Activated T-helper 1 cell treated with anti-CD3 and anti-CD28 coated beads, Interleukin-12 subunit alpha, Interleukin-12 subunit beta, Interleukin-2, Interleukin-4 antibody, amounts not matched to agents 30 ng/mL and 10 ng/mL and 1 ng/mL, durations not matched to agents 14 hours and 24 hours and 36 hours (primary cell): ENCODE data around the gene LINC00237. TPM values are rescaled to one million over a fixed set of nuclear protein-coding genes. Genes with fewer than 3 reads are reported as not detected.

ENCODE experiments used
- DNase-seq: peaks from one replicate; pipeline ENCODE4 v3.0.0; 2021; ENCODE audit warnings: low spot score
- H3K27ac Mint-ChIP-seq: one replicate; pipeline ENCODE4 v1.8.0; 2021; ENCODE audit warnings: mild to moderate bottlenecking, mixed read lengths
- H3K27me3 Mint-ChIP-seq: one replicate; pipeline ENCODE4 v1.8.0; 2022; ENCODE audit warnings: mild to moderate bottlenecking, moderate library complexity, mixed read lengths; ENCODE audit not compliant: insufficient read depth
- H3K36me3 Mint-ChIP-seq: one replicate; pipeline ENCODE4 v1.8.0; 2021; ENCODE audit warnings: low read depth, mixed read lengths
- H3K4me1 Mint-ChIP-seq: one replicate; pipeline ENCODE4 v1.8.0; 2021; ENCODE audit warnings: low read depth, mixed read lengths
- H3K4me3 Mint-ChIP-seq: one replicate; pipeline ENCODE4 v1.8.0; 2021; ENCODE audit warnings: mild to moderate bottlenecking, moderate library complexity, mixed read lengths
- H3K9me3 Mint-ChIP-seq: one replicate; pipeline ENCODE4 v1.8.0; 2021; ENCODE audit warnings: mixed read lengths
- intact Hi-C: fragments of 100-400 bp; cut with micrococcal nuclease; formaldehyde crosslinking; loops from one replicate; pipeline ENCODE4 v1.15.1; 2024
- total RNA-seq: library from RNA; stranded (reverse); gene quantifications from 2 replicates; pipeline ENCODE4 v1.2.3, GENCODE V29; 2022

The LINC00237 gene
- total RNA-seq, 1 donor from 2014 or later = not detected

GRCh38 chr20:21136015-21136732, 30.0 kb upstream of the LINC00237 start:
- H3K27ac Mint-ChIP-seq = no peak overlapping the region

GRCh38 chr20:21134883-21135493, 28.8 kb upstream of the LINC00237 start:
- H3K27ac Mint-ChIP-seq = no peak overlapping the region
- H3K4me3 Mint-ChIP-seq = no peak overlapping the region
- no peak for DNase-seq
- peaks cover 6% of the 10 kb centered on the region for H3K4me1 Mint-ChIP-seq
- H3K36me3 Mint-ChIP-seq = no peaks in the 10 kb centered on the region
- no peaks in the 10 kb centered on the region for H3K27me3 Mint-ChIP-seq
- H3K9me3 Mint-ChIP-seq = no peaks in the 10 kb centered on the region
- intact Hi-C loops = no loop called here

More at GRCh38 chr20:21136015-21136732, 30.0 kb upstream of the LINC00237 start:
- intact Hi-C loops = no loop called here
- Mint-ChIP-seq H3K9me3 (no peaks in the 10 kb centered on the region), H3K4me3 (no peak overlapping the region), H3K4me1 (peaks cover 6% of the 10 kb centered on the region), H3K36me3 (no peaks in the 10 kb centered on the region), H3K27me3 (no peaks in the 10 kb centered on the region)
- DNase-seq = no peak

DNA sequence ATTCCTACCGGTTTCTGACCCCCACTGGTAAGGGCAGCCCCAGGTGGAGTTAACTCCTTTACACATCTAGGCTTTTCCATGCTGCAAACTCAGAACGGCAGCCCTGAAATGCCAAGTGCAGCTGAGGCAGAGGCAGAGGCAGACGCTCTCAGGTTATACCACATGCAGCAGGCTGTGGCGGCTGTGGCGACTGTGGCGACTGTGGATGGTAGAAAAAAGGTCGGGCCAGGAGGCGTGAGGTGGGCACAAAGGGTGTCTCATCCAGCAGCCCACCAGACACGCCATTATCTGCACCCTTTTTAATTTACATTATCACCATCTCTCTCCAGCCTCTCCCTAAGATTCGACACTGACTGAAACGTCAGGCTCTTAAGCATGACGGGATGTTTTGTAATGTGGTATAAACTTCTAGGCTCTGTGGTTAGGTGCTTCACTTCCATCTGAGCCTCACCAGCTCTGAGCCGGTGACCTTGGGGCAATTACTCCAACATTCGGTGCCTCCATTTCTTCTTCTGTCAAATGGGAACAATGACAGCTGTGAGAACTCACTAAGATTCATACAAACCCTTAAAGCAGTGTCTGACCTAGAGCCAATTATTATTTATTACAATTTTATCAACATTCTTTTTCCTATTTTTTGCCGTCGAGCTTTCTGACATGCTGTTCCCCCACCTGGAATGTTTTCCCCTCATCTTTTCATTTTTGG, 27.9 kb upstream of the LINC00237 start:
- DNase-seq = no peak
- Mint-ChIP-seq H3K4me1 (peaks cover 6% of the 10 kb centered on the region), H3K27me3 (no peaks in the 10 kb centered on the region), H3K9me3 (no peaks in the 10 kb centered on the region), H3K27ac (no peak overlapping the region), H3K36me3 (no peaks in the 10 kb centered on the region), H3K4me3 (no peak overlapping the region)
- intact Hi-C loops = no loop called here

- intact Hi-C loops = no loop called here
- no peak overlapping the region for H3K27ac Mint-ChIP-seq
- H3K9me3 Mint-ChIP-seq = no peaks in the 10 kb centered on the region
- DNase-seq = no peak
- H3K4me3 Mint-ChIP-seq = no peak overlapping the region
- H3K4me1 Mint-ChIP-seq = peaks cover 6% of the 10 kb centered on the region
- H3K36me3 Mint-ChIP-seq = no peaks in the 10 kb centered on the region
- H3K27me3 Mint-ChIP-seq = no peaks in the 10 kb centered on the region
These were observed 27.2 kb upstream of the LINC00237 start for GRCh38 chr20:21133404-21133803.

DNA sequence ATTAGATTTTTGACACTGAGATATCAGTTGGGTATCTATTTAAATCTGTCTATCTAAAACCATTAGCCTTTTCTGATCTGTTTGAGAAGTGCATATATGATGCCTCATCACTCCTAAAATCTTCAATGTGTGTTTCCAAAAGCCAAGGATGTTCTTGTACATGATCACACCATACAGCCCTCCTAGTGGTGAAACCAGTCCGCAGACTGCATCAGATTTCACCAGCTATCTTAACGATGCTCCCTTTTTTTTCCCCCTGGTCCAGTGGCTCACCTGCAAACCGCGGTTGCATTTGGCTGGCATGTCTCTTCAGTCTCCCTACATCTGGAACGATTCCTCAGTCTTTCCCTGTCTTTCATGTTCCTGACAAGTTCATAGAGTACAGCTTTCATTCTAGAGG, 23.7 kb upstream of the LINC00237 start:
- Mint-ChIP-seq H3K9me3 (no peaks in the 10 kb centered on the region), H3K27me3 (no peaks in the 10 kb centered on the region), H3K4me1 (peaks cover 21% of the 10 kb centered on the region), H3K4me3 (no peak overlapping the region), H3K27ac (no peak overlapping the region), H3K36me3 (no peaks in the 10 kb centered on the region)
- intact Hi-C loops = no loop called here
- no peak for DNase-seq

GRCh38 chr20:21127201-21127981, 21.2 kb upstream of the LINC00237 start:
- peaks cover 15% of the 10 kb centered on the region for H3K4me1 Mint-ChIP-seq
- H3K9me3 Mint-ChIP-seq = no peaks in the 10 kb centered on the region
- H3K27me3 Mint-ChIP-seq = peaks cover 3% of the 10 kb centered on the region
- H3K4me3 Mint-ChIP-seq = peak overlapping the region; percentile 82
- H3K27ac Mint-ChIP-seq = peak overlapping the region; percentile 57
- intact Hi-C loops = loop anchor here (2.0 kb wide), 1 partner anchor 1075 kb away; the partner anchor contains the start of genes CFAP61 and CRNKL1
- H3K36me3 Mint-ChIP-seq = no peaks in the 10 kb centered on the region
- DNase-seq = no peak

- H3K27ac Mint-ChIP-seq = peak overlapping the region; percentile 79
- H3K4me3 Mint-ChIP-seq = peak overlapping the region; percentile 82
- H3K36me3 Mint-ChIP-seq = no peaks in the 10 kb centered on the region
These were observed 20.4 kb upstream of the LINC00237 start for GRCh38 chr20:21126581-21126870.

DNA sequence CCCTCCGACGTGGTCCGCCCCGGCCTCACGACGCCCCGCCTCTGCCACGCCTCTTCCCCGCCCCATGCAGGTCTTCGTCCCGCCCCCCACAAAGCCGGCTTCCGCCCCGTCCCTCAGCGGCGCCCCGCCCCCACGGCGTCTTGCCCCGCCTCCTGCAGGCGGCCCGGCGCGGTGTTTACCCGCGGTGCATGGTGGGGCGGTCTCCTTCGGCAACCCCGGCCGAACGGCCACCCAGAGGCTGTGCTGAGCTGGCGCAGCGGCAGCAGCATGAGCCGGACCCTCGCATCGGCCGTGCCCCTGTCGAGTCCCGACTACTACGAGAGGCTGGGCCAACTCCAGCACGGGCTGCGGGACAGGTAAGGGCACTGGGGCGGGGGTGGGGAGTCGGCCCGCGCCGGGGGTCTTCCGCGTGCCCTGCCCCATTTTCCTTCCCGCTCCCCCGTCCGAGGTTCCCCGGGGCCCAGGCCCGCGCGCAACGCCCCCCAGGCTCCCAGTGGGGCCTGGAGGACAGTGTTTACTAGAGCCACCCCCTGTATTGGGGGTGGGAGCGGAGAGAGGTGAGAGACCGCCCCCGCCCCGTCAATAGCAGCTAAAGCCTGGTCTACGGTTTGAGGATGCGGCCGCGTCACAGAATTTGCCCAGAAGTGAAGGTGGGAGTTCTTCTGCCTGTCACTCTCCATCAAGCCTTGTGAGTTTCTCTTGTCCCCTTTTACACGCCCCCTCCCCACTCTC, 19.9 kb upstream of the LINC00237 start, which contains the start of gene KIZ:
TSS of gene KIZ (plus strand) at position 234 of the 732 bp plus-strand sequence. CDS start at position 268, 34 bp downstream.
- peak; percentile 96 for DNase-seq
- Mint-ChIP-seq H3K4me3 (peak within 1 kb of the TSS; percentile 82), H3K36me3 (no peaks in the 10 kb centered on the region), H3K27me3 (peaks cover 3% of the 10 kb centered on the region), H3K27ac (peak within 1 kb of the TSS; percentile 79), H3K4me1 (peaks cover 15% of the 10 kb centered on the region), H3K9me3 (no peaks in the 10 kb centered on the region)
- intact Hi-C loops = loop anchor here (1.0 to 2.0 kb wide), 3 partner anchors 26 to 1073 kb away; partner anchors contain the start of genes CFAP61, CRNKL1 and XRN2

More at GRCh38 chr20:21126581-21126870, 20.4 kb upstream of the LINC00237 start:
- no peak for DNase-seq
- H3K27me3 Mint-ChIP-seq = peaks cover 3% of the 10 kb centered on the region
- intact Hi-C loops = loop anchor here (2.0 kb wide), 1 partner anchor 1074 kb away; the partner anchor contains the start of genes CFAP61 and CRNKL1
- H3K9me3 Mint-ChIP-seq = no peaks in the 10 kb centered on the region
- H3K4me1 Mint-ChIP-seq = peaks cover 15% of the 10 kb centered on the region

DNA sequence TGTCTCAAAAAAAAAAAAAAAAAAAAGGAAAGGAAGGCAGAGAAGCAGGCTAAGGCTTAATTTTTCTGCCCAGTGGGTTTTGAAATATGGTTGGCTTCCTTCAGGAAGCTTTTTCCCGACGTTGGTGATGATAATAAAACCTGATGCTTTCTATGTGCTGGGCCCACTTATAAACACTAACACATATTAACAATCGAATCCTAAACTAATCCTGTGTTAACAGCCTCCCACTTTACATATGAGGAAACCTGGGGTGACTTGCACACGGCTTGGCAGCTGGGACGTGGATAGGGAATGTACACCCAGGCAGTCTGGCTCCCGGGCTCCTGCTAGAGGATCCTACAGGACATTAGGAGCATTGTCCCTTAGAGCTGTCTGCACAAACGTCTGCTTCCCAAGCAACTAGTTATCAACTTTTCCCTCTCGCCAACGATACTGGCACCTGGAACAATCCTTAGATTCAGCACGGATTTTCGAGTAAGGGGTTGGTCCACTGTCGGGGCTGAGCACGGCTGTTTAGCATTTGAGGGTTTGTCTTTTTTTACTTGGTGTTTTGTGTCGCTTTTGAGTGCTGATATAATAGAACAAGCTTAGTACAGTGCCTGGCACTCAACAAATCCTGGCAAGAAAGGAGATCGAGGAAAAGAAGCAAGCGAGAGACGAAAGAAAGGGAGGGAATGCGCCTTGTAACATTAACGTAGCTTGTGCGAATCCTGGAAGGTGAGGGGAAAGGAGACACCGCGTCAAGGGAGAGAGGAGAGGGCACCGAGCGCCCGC, 19.1 kb upstream of the LINC00237 start:
- Mint-ChIP-seq H3K4me1 (peaks cover 15% of the 10 kb centered on the region), H3K27me3 (peaks cover 7% of the 10 kb centered on the region), H3K36me3 (no peaks in the 10 kb centered on the region), H3K27ac (peak overlapping the region; percentile 24), H3K4me3 (peak overlapping the region; percentile 82), H3K9me3 (no peaks in the 10 kb centered on the region)
- intact Hi-C loops = loop anchor here (1.0 kb wide), 2 partner anchors 25 to 178 kb away; partner anchors contain the start of gene XRN2
- no peak for DNase-seq

- peaks cover 15% of the 10 kb centered on the region for H3K4me1 Mint-ChIP-seq
- intact Hi-C loops = no loop called here
- H3K27me3 Mint-ChIP-seq = peaks cover 9% of the 10 kb centered on the region
- H3K4me3 Mint-ChIP-seq = peak overlapping the region; percentile 42
- no peaks in the 10 kb centered on the region for H3K36me3 Mint-ChIP-seq
- no peak overlapping the region for H3K27ac Mint-ChIP-seq
- DNase-seq = no peak
- H3K9me3 Mint-ChIP-seq = no peaks in the 10 kb centered on the region
These were observed 18.0 kb upstream of the LINC00237 start for GRCh38 chr20:21124190-21124589.

DNA sequence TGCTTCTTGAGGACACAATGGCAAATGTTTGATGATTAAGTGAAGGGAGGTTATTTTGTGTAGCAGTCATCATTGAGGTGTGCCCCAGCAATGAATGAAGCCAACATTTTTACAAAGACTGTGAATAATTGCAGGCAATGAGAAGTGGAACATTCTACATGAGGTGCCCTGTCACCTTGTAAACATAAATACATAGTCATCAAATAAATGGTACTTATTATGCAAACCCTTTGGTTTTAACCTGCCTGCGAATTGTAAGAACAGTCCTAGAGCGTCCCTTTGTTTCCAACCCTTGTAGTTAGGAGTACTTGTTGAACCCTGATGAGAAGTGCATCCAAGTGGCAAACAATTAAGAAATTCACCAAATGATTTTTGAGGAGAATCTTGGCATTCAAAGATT, 12.6 kb upstream of the LINC00237 start:
- Mint-ChIP-seq H3K4me3 (no peak overlapping the region), H3K4me1 (no peaks in the 10 kb centered on the region), H3K36me3 (no peaks in the 10 kb centered on the region), H3K9me3 (no peaks in the 10 kb centered on the region), H3K27me3 (peaks cover 30% of the 10 kb centered on the region), H3K27ac (no peak overlapping the region)
- DNase-seq = no peak
- intact Hi-C loops = no loop called here
